BLaER1 treated with 17β-estradiol and CSF1 and Interleukin-3, amounts not matched to agents 10 nM and 100 nM (cell line): Measurements from ENCODE around the gene IKBKE.

Experiments
- H3K27ac ChIP-seq, 11 experiments: shearing (Covaris generic); formaldehyde crosslinking; 2 replicates each; pipeline ENCODE4 v1.8.1; 2022
- H3K27me3 ChIP-seq, 11 experiments: shearing (Covaris generic); formaldehyde crosslinking; 2 replicates each; pipeline ENCODE4 v1.8.1; 2022
- H3K36me3 ChIP-seq, 11 experiments: shearing (Covaris generic); formaldehyde crosslinking; 2 replicates each; pipeline ENCODE4 v1.8.1; 2022
- H3K4me1 ChIP-seq, 10 experiments: shearing (Covaris generic); formaldehyde crosslinking; 2 replicates each; pipeline ENCODE4 v1.8.1; 2022
- H3K4me2 ChIP-seq, 11 experiments: shearing (Covaris generic); formaldehyde crosslinking; 2 replicates each; pipeline ENCODE4 v1.8.1; 2022
- H3K4me3 ChIP-seq, 10 experiments: shearing (Covaris generic); formaldehyde crosslinking; 2 replicates each; pipeline ENCODE4 v1.8.1; 2022
- H3K9ac ChIP-seq, 11 experiments: shearing (Covaris generic); formaldehyde crosslinking; 2 replicates each; pipeline ENCODE4 v1.8.1; 2022
- H3K9me3 ChIP-seq, 11 experiments: shearing (Covaris generic); formaldehyde crosslinking; replicated peaks in 1 of 11; 2 replicates each; pipeline ENCODE4 v1.8.1; 2022
- H4K20me1 ChIP-seq, 11 experiments: shearing (Covaris generic); formaldehyde crosslinking; 2 replicates each; pipeline ENCODE4 v1.8.1; 2022
- Cebpa-rat ChIP-seq, 11 experiments: shearing (Covaris generic); IDR thresholded peaks; 2 replicates each; pipeline ENCODE4 v1.8.1; 2022

Gene IKBKE

GRCh38 chr1:206469933-206470691, at the start of gene IKBKE:
Gene IKBKE (plus strand): TSS chr1:206470476. CDS start chr1:206473228, 2,752 bp downstream.
- Histone ChIP-seq H3K4me2 (peak within 1 kb of the TSS; percentile 91 to 99 (median 97)), H3K9me3 (no peaks in the 10 kb centered on the region), H4K20me1 (no peaks in the 10 kb centered on the region; a peak in 2 of 22 replicates), H3K27me3 (no peaks in the 10 kb centered on the region), H3K9ac (peak within 1 kb of the TSS; percentile 81 to 95 (median 90)), H3K36me3 (peaks cover 13 to 23% (median 20%) of the 10 kb centered on the region in 11 experiments), H3K4me3 (peak within 1 kb of the TSS; percentile 68 to 95 (median 84)), H3K4me1 (peaks cover 82 to 96% (median 88%) of the 10 kb centered on the region in 10 experiments), H3K27ac (peak within 1 kb of the TSS; percentile 39 to 95 (median 94); a peak in 21 of 22 replicates)
- TF ChIP-seq Cebpa-rat (IDR thresholded peaks at IDR 0.05) = no peak

DNA sequence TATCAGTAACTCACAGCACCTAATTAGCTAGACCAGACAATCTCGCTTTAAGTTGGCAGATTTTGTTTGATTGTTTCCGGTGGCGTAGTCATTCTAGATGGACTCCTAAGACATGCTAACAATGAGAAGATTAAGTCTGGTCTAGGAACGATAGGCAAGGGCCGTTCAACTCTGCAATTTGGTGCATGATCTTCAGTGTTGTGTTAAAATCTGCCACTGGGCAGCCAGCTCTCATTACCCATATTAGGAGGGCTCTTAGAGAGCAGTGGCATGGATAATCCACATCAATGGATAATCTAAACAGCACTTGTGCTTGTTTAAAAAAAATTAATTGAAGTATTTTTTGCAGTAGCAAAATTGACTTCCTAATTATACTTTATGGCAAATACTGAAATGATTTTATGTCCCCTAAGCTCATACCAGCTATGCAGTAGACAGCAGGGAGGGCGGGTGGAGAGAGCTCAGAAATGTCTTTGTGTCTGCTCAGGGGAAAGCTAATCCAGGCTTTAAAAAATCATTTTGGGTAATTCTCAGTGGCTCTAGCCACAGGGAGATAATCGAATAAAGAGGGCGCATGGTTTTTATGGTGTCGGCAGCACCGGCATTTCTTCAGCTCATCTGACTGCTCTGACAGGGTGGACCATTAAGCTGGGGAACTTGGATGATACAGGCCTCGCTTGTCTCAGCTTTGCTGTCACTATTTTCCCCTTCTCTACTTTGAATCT, 48.5 kb upstream of the IKBKE start:
- Histone ChIP-seq H4K20me1 (peaks cover 0 to 35% (median 0%) of the 10 kb centered on the region in 11 experiments; a peak in 4 of 22 replicates), H3K9ac (no peak overlapping the region), H3K4me3 (no peak overlapping the region), H3K27me3 (no peaks in the 10 kb centered on the region), H3K4me2 (no peak overlapping the region), H3K36me3 (peaks cover 97 to 100% (median 100%) of the 10 kb centered on the region in 11 experiments), H3K4me1 (peaks cover 0 to 17% (median 0%) of the 10 kb centered on the region in 10 experiments; a peak in 4 of 20 replicates), H3K9me3 (no peaks in the 10 kb centered on the region), H3K27ac (no peak overlapping the region)
- no peak for TF ChIP-seq Cebpa-rat (IDR thresholded peaks at IDR 0.05)

GRCh38 chr1:206422525-206422924, 47.8 kb upstream of the IKBKE start:
- H3K9me3 ChIP-seq = no peaks in the 10 kb centered on the region
- H3K4me1 ChIP-seq = peaks cover 0 to 17% (median 0%) of the 10 kb centered on the region in 10 experiments; a peak in 4 of 20 replicates
- H3K4me2 ChIP-seq = no peak overlapping the region
- TF ChIP-seq Cebpa-rat (IDR thresholded peaks at IDR 0.05) = no peak
- H3K36me3 ChIP-seq = peaks cover 97 to 100% (median 100%) of the 10 kb centered on the region in 11 experiments
- no peaks in the 10 kb centered on the region for H3K27me3 ChIP-seq
- H3K9ac ChIP-seq = no peak overlapping the region
- peaks cover 0 to 43% (median 0%) of the 10 kb centered on the region in 11 experiments; a peak in 4 of 22 replicates for H4K20me1 ChIP-seq
- H3K27ac ChIP-seq = no peak overlapping the region
- no peak overlapping the region for H3K4me3 ChIP-seq

DNA sequence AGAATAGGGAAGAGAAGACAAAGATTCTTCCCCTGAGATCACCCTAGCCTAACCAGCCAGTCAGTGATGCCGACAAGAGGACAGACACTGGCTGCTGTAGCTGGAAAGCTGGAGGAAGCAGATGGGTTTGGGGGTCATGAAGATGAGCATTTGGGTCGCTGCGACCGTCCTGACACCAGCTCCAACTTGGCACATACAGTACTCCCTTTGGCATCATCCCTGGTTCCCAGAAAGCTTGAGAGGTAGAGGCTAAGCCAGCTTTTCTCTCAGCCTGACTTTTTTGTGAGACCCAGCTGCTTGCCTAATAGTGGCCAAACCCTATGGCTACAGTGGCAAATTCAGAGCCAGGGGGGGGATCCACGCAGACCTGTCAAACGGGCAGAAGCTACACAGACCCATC, 43.0 kb upstream of the IKBKE start:
- Histone ChIP-seq H3K36me3 (peaks cover 97 to 100% (median 100%) of the 10 kb centered on the region in 11 experiments), H3K4me2 (no peak overlapping the region), H3K27ac (no peak overlapping the region), H3K9me3 (no peaks in the 10 kb centered on the region), H3K27me3 (no peaks in the 10 kb centered on the region), H3K4me1 (no peaks in the 10 kb centered on the region), H3K4me3 (no peak overlapping the region), H4K20me1 (peaks cover 0 to 64% (median 0%) of the 10 kb centered on the region in 11 experiments; a peak in 5 of 22 replicates), H3K9ac (no peak overlapping the region)
- TF ChIP-seq Cebpa-rat (IDR thresholded peaks at IDR 0.05) = no peak

DNA sequence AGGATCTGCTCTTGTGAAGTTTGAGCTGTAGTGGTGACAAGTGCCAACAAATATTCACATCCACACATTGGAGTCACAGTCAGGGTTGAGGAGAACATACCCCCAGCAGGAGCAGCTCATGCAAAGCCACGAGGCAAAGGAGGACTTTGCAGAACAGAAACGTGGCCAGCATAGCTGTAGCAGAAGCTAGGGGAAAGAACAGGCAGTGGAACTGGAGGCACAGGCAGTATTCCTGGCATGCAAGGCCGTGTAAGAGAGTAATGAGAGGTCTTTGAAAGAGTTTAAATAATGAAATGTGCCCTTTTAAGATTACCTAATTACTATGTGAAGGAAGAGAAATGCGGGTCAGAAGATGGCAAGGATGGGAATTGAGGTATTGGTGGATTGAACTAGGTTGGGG, 40.9 kb upstream of the IKBKE start:
- Histone ChIP-seq H3K9me3 (no peaks in the 10 kb centered on the region), H4K20me1 (peaks cover 0 to 71% (median 0%) of the 10 kb centered on the region in 11 experiments; a peak in 4 of 22 replicates), H3K27me3 (no peaks in the 10 kb centered on the region), H3K36me3 (peaks cover 95 to 100% (median 98%) of the 10 kb centered on the region in 11 experiments), H3K9ac (no peak overlapping the region), H3K4me2 (no peak overlapping the region), H3K4me1 (peaks cover 0 to 7% (median 0%) of the 10 kb centered on the region in 10 experiments; a peak in 1 of 20 replicates), H3K27ac (no peak overlapping the region), H3K4me3 (no peak overlapping the region)
- TF ChIP-seq Cebpa-rat (IDR thresholded peaks at IDR 0.05) = no peak

GRCh38 chr1:206430031-206430983, 40.0 kb upstream of the IKBKE start:
- peaks cover 97 to 100% (median 98%) of the 10 kb centered on the region in 11 experiments for H3K36me3 ChIP-seq
- H3K4me1 ChIP-seq = peaks cover 0 to 10% (median 0%) of the 10 kb centered on the region in 10 experiments; a peak in 1 of 20 replicates
- H3K9ac ChIP-seq = no peak overlapping the region
- peaks cover 0 to 75% (median 0%) of the 10 kb centered on the region in 11 experiments; a peak in 4 of 22 replicates for H4K20me1 ChIP-seq
- no peak overlapping the region for H3K27ac ChIP-seq
- H3K27me3 ChIP-seq = no peaks in the 10 kb centered on the region
- H3K4me2 ChIP-seq = no peak overlapping the region
- no peak overlapping the region for H3K4me3 ChIP-seq
- no peak for TF ChIP-seq Cebpa-rat (IDR thresholded peaks at IDR 0.05)
- no peaks in the 10 kb centered on the region for H3K9me3 ChIP-seq

- no peak overlapping the region for H3K4me3 ChIP-seq
- no peak overlapping the region for H3K4me2 ChIP-seq
- H4K20me1 ChIP-seq = peaks cover 0 to 72% (median 0%) of the 10 kb centered on the region in 11 experiments; a peak in 3 of 22 replicates
- no peak overlapping the region for H3K27ac ChIP-seq
- no peaks in the 10 kb centered on the region for H3K9me3 ChIP-seq
- H3K36me3 ChIP-seq = peaks cover 97 to 100% (median 98%) of the 10 kb centered on the region in 11 experiments
- no peak overlapping the region for H3K9ac ChIP-seq
- H3K4me1 ChIP-seq = peaks cover 0 to 10% (median 0%) of the 10 kb centered on the region in 10 experiments; a peak in 1 of 20 replicates
- no peak for TF ChIP-seq Cebpa-rat (IDR thresholded peaks at IDR 0.05)
- H3K27me3 ChIP-seq = no peaks in the 10 kb centered on the region
Observed at GRCh38 chr1:206435445-206435844, 34.8 kb upstream of the IKBKE start.

- no peak overlapping the region for H3K9ac ChIP-seq
- no peak overlapping the region for H3K4me3 ChIP-seq
- TF ChIP-seq Cebpa-rat (IDR thresholded peaks at IDR 0.05) = no peak
- H3K27ac ChIP-seq = no peak overlapping the region
- no peaks in the 10 kb centered on the region for H3K27me3 ChIP-seq
- H3K4me1 ChIP-seq = peaks cover 0 to 10% (median 0%) of the 10 kb centered on the region in 10 experiments; a peak in 1 of 20 replicates
- H4K20me1 ChIP-seq = peaks cover 0 to 58% (median 0%) of the 10 kb centered on the region in 11 experiments; a peak in 3 of 22 replicates
- no peaks in the 10 kb centered on the region for H3K9me3 ChIP-seq
- H3K36me3 ChIP-seq = peaks cover 98 to 100% (median 99%) of the 10 kb centered on the region in 11 experiments
- H3K4me2 ChIP-seq = no peak overlapping the region
Observed at GRCh38 chr1:206438554-206438953, 31.7 kb upstream of the IKBKE start.
